HepG2 (cell line): ENCODE data around the gene RMI2. TPM values are rescaled to one million over a fixed set of nuclear protein-coding genes. Genes with fewer than 3 reads are reported as not detected.

Source experiments
- ARNT2 ChIP-seq: sonication (generic); formaldehyde crosslinking; IDR thresholded peaks from 2 replicates; pipeline ENCODE4 v1.8.0; 2022; ENCODE audit warnings: mild to moderate bottlenecking, low read depth, missing genetic modification reagents, moderate library complexity
- EHMT2 ChIP-seq: fragments of 200-600 bp; sonication (generic); IDR thresholded peaks from 2 replicates; pipeline ENCODE4 v1.7.0; 2017; ENCODE audit warnings: antibody characterized with exemption, low read depth, low read length, borderline replicate concordance
- FOSL2 ChIP-seq: sonication (generic); formaldehyde crosslinking; IDR thresholded peaks from 2 replicates; pipeline ENCODE4 v1.4.0; 2020; ENCODE audit warnings: missing genetic modification reagents
- GPN1 ChIP-seq: sonication (generic); formaldehyde crosslinking; IDR thresholded peaks from 2 replicates; pipeline ENCODE4 v1.5.1; 2020; ENCODE audit warnings: missing genetic modification reagents, borderline replicate concordance
- HHEX ChIP-seq: IDR thresholded peaks from 2 replicates; pipeline ENCODE4 v1.6.1; 2016; ENCODE audit warnings: control low read depth
- HNF4A ChIP-seq: sonication (generic); formaldehyde crosslinking; IDR thresholded peaks from 2 replicates; pipeline ENCODE4 v1.4.0; 2020; ENCODE audit warnings: missing genetic modification reagents
- HNRNPL ChIP-seq: fragments of 200-400 bp; formaldehyde crosslinking; IDR thresholded peaks from 2 replicates; pipeline ENCODE4 v1.6.1; 2017; ENCODE audit warnings: mild to moderate bottlenecking, low read depth, low read length
- NCOR1 ChIP-seq: fragments of 200-600 bp; sonication (generic); IDR thresholded peaks from 2 replicates; pipeline ENCODE4 v1.7.0; 2017; ENCODE audit warnings: antibody characterized with exemption, low read length, borderline replicate concordance
- PHF8 ChIP-seq: sonication (generic); formaldehyde crosslinking; IDR thresholded peaks from 2 replicates; pipeline ENCODE4 v1.5.0; 2020; ENCODE audit warnings: missing genetic modification reagents
- RXRA ChIP-seq: sonication (generic); formaldehyde crosslinking; IDR thresholded peaks from 2 replicates; pipeline ENCODE4 v1.5.1; 2020; ENCODE audit warnings: missing genetic modification reagents
- TBP ChIP-seq: sonication (generic); formaldehyde crosslinking; IDR thresholded peaks from 2 replicates; pipeline ENCODE4 v1.5.0; 2020; ENCODE audit warnings: missing genetic modification reagents
- TRIM22 ChIP-seq: fragments of 450-650 bp; IDR thresholded peaks from 2 replicates; pipeline ENCODE4 v1.6.1; 2017
- YY1 ChIP-seq: IDR thresholded peaks from 2 replicates; pipeline ENCODE4 v1.6.1; 2011; ENCODE audit warnings: low read length, low read depth, moderate library complexity, mild to moderate bottlenecking; ENCODE audit not compliant: insufficient read depth, insufficient replicate concordance
- ZBTB25 ChIP-seq: IDR thresholded peaks from 2 replicates; pipeline ENCODE4 v1.6.1; 2018; ENCODE audit warnings: missing genetic modification reagents
- ZGPAT ChIP-seq: IDR thresholded peaks from 2 replicates; pipeline ENCODE4 v1.6.1; 2016; ENCODE audit warnings: mild to moderate bottlenecking
- ZHX2 ChIP-seq, 2 experiments: sonication (generic) in 1 of 2; formaldehyde crosslinking in 1 of 2; IDR thresholded peaks; 2 replicates each; pipeline versions ENCODE4 v1.6.1 to v1.9.0; 2014 to 2022; ENCODE audit warnings: antibody characterized with exemption in 1 of 2, borderline replicate concordance in 1 of 2, inconsistent platforms in 1 of 2, low read depth in 1 of 2, missing genetic modification reagents in 1 of 2
- ZNF749 ChIP-seq: sonication (generic); formaldehyde crosslinking; IDR thresholded peaks from 2 replicates; pipeline ENCODE4 v1.8.0; 2022; ENCODE audit warnings: mild to moderate bottlenecking, missing genetic modification reagents, moderate library complexity, borderline replicate concordance
- polyA plus RNA-seq, 8 experiments: library from polyadenylated mRNA; depleted of rRNA in 3 of 8; stranded (reverse) in 7 of 8; unstranded in 1 of 8; fragments of >200 nt; fragmentation: Illumina TruSeq in 4 of 8; extraction: Trizol in 4 of 8; gene quantifications; 2 replicates each; pipeline versions ENCODE4 v1.2.1 to v1.2.3, GENCODE V29; 2011 to 2016; ENCODE audit warnings: low read depth in 4 of 8, missing spikeins in 1 of 8, mixed read lengths in 1 of 8; ENCODE audit not compliant: insufficient read depth in 1 of 8
- total RNA-seq, 5 experiments: library from RNA; depleted of rRNA; stranded (reverse); fragments of >200 nt; fragmentation: Illumina TruSeq; extraction: Trizol; gene quantifications; 2 replicates each; pipeline ENCODE4 v1.2.3, GENCODE V29; 2016; ENCODE audit warnings: low read depth in 1 of 5

Gene RMI2
- total and polyA plus RNA-seq, 2 of the 13 experiments (the other 11 are each of a cell fraction or from before 2014, with no cell fraction given) = 24.5 to 55.7 TPM

- TF ChIP-seq ZGPAT (CRISPR knock-in tag) (peak; percentile 37; the same call in 1 of the 2 replicates), NCOR1 (peak; percentile 36; the same call in 1 of the 2 replicates), TRIM22 (no peak), RXRA (CRISPR knock-in tag) (peak; percentile 21; the same call in 1 of the 2 replicates), HNF4A (CRISPR knock-in tag) (peak; percentile 39), ZNF749 (CRISPR knock-in tag) (no peak), HNRNPL (0 out of 2 replicates have a peak, but pooled peaks have one; percentile 6), EHMT2 (peak; percentile 37; the same call in 1 of the 2 replicates), ARNT2 (CRISPR knock-in tag) (0 out of 2 replicates have a peak, but pooled peaks have one; percentile 33), ZBTB25 (CRISPR knock-in tag) (no peak), FOSL2 (CRISPR knock-in tag) (peak; percentile 37; the same call in 1 of the 2 replicates), YY1 (peak; percentile 29), HHEX (peak; percentile 7; the same call in 1 of the 2 replicates), GPN1 (CRISPR knock-in tag) (no peak), PHF8 (CRISPR knock-in tag) (0 out of 2 replicates have a peak, but pooled peaks have one; percentile 20), ZHX2 (IDR thresholded peaks at IDR 0.05; ENCODE audit: low read depth) (peak; percentile 25; the same call in 1 of the 2 replicates), ZHX2 (CRISPR knock-in tag; IDR thresholded peaks at IDR 0.05; ENCODE audit: borderline replicate concordance) (no peak), TBP (CRISPR knock-in tag) (no peak)
Measured at GRCh38 chr16:11370084-11370931, 25.0 kb downstream of the RMI2 start (continued).
